Inflammatory macrophage (primary cell): ENCODE results near the gene MYLK4.
A peak's percentile ranks its signal among the peaks of the same experiment; 100 is the strongest.
"Not testable (repeated sequence)": the region's sequence is repeated elsewhere in the genome, so short reads cannot be mapped to it uniquely, and the experiment has no call there.

Experiments
- DNase-seq, 2 donors: peaks; one replicate each; pipeline ENCODE4 v3.0.0-alpha.2; 2020 to 2022

MYLK4 gene

GRCh38 chr6:2777249-2777648 is 26.5 kb upstream of the MYLK4 start:
- DNase-seq: no peak

- DNase-seq: no peak
Observed at GRCh38 chr6:2775003-2775402, 24.3 kb upstream of the MYLK4 start.

- DNase-seq: no peak
Observed at GRCh38 chr6:2773449-2773848, 22.7 kb upstream of the MYLK4 start.

DNA sequence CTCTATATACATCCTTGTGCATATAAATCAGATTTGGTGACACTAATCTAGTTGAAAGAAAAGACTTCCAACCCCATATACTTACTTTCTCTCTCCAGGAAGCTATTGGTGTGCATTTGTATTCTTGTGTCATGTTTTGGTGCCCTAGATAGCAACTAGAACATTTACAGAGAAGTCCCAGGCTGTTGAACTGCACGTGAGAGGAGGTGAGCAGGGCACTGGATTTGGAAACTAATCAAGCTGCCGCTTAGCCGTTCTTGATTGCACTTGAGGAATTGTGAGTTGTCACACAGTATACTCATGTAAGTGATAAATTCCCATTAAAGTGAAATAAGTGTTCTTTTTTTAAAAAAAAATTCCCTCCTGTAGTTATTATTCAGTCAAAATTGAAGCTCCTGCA is 22.1 kb upstream of the MYLK4 start:
- DNase-seq: no peak

- no peak for DNase-seq
Observed at GRCh38 chr6:2771079-2771478, 20.4 kb upstream of the MYLK4 start.

DNA sequence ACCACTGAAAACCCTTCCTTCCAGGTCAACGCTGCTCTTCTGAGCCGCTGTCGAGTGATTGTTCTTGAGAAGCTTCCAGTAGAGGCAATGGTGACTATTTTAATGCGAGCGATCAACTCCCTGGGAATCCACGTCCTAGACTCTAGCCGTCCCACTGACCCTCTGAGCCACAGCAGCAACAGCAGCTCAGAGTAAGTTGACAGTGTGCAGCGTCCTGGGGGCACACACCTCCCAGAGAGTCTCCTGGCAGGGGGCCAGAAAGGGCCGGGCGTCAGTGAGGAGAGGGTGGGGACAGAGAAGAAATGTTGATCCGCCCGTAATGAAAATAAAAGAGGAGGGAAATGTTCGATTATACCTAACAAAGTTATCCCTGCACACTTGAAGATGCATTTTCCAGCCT is 19.4 kb upstream of the MYLK4 start:
- DNase-seq: no peak

GRCh38 chr6:2768696-2769095 is 18.0 kb upstream of the MYLK4 start:
- no peak for DNase-seq

DNA sequence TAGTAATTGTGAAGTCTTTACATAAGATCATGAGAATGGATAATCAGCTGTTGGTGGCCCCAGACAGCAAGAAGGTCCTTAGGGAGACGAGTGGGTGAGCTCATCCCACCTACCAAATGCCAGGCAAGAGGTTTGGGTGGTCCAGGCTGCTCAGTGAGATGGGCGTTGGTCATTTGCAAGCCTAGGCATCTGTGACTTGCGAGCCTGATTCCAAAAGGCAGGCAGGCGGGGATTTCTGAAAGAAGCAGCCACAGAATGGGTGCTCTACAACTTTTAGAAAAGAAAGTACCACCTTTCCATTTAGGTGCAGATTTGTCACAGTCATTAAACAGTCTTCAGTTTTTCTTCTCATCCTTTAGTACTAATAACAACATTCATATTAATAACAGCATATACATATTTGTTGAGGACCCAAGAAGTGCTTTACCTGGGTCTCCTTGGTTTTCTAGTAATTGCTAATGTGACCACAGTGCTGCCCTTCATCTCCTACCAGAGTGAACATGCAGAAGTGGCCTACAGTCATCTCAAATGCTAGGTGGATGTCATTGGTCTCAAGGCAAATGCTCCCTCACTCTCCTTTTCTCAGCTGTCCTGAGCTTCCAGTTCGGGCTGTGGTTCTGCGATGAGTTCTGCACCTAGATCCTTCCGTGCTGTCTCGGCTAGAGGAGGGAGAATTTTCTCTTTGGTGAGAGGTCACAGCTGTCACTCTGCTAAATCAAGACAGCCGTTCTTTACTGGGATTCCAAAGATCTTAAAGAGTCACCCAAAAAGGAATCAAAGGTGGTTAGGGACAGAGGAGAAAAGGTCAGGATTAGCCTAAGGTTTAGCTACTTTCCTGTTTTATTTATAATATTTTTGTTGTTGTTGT is 17.2 kb upstream of the MYLK4 start:
- no peak for DNase-seq

- DNase-seq: no peak
Observed at GRCh38 chr6:2766767-2767656, 16.3 kb upstream of the MYLK4 start.

DNA sequence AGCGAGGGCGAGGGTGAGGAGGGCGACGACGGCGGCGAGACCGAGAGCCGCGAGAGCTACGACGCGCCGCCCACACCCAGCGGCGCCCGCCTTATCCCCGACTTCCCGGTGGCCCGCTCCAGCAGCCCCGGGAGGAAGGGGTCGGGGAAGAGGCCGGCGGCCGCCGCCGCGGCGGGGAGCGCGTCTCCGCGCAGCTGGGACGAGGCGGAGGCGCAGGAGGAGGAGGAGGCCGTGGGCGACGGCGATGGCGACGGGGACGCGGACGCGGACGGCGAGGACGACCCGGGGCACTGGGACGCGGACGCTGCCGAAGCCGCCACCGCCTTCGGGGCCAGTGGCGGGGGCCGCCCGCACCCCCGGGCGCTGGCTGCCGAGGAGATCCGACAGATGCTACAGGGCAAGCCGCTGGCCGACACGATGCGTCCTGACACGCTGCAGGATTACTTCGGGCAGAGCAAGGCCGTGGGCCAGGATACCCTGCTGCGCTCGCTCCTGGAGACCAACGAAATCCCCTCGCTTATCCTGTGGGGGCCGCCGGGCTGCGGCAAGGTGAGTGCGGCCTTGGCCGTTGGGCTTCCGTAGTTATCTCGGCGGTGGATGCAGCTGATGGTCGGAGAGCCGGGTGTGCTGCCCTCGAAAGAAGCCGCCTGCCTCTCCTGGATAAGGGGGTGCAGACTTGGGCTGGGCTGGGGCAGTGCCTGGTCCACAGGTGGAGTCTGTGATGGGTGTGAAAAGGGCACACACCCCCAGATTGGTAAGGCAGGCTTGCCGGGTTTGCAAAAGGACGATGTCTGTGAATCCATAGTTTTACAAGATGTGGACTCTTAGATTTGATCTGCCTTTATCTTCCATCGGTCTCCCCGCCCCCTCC is 15.4 kb upstream of the MYLK4 start:
- peak; percentile 41 to 67 for DNase-seq

DNA sequence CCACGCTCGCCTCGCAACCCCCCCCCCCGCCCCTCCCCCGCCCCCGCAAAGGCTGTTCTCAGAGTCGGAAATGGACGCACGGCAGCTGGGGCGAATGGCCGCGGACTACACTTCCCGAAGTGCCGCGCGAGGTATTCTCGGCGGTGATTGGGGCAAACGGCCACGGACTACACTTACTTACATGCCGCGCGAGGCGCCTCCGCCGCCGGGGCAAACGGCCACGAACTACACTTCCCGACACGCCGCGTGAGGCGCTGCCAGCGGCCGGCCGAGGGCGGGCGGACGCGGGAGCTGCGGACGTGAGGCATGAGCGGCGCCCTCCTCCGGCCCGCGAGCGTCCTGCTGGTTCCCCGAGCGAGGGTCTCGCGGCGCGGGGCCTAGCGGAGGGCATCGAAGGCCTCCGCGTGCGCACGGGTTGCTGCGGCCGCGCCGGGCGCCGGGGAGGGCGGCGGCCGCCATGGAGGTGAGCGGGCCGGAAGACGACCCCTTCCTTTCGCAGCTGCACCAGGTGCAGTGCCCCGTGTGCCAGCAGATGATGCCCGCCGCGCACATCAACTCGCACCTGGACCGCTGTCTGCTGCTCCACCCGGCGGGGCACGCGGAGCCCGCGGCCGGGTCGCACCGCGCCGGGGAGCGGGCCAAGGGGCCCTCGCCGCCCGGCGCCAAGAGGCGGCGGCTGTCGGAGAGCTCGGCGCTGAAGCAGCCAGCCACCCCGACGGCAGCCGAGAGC is 14.6 kb upstream of the MYLK4 start, which contains the start of gene WRNIP1:
WRNIP1 (plus strand) TSS at position 228 of the 730 bp plus-strand sequence; CDS start at position 458, 230 bp downstream.
- peak; percentile 99 to 100 for DNase-seq

DNA sequence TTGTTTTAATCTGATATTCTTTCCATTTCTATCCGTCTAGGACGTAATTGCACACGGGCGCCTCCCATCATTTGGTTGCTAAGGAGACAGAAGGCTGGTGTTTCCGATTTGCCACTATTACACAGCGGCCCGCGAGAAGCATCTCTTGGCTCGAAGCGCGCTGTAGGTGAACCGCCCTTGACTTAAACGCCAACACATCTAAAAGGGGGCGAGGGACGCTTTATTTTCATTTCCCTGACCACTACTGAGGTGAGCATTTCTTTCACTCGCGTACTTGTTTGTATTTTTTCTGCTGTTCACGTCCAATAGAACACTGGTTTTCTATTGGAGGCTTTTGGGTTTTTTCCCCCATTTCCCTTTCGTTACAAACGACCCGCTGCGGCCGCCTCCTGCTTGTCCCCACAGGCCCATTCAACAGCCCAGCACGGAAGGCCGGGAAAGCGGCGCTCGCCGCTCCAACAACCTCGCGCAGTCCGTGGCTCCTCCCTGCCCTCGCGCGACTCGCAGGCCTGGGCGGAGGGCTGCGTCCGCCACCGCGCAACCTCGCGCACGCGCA is 14.0 kb upstream of the MYLK4 start:
- DNase-seq: peak; percentile 67 to 70

DNA sequence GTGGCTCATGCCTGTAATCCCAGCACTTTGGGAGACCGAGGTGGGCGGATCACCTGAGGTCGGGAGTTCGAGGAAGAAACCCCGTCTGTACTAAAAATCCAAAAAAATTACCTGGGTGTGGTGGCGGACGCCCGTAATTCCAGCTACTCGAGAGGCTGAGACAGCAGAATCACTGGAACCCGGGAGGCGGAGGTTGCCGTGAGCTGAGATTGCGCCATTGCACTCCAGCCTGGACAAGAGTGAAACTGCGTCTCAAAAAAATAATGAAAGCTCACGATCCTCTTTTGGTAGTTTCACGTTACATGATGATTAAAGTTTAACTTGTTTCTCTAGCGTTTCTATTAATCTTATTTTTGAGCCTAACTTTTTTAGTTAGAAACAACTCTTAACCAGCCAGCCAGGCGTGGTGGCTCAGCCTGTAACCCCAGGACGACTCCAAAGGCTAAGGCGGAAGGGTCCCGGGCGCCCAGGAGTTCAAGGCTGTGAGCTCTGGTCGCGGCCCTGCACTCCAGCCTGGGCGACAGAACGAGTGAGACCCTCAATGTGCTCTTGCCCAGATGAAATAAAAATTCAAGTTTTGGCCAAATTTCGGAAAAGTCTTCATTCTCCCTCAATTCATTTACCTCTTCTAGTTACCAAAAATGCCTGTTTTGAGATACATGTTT is 13.3 kb upstream of the MYLK4 start:
- DNase-seq: no peak

GRCh38 chr6:2763345-2763841 is 12.7 kb upstream of the MYLK4 start:
- DNase-seq: peak; percentile 23 to 69

GRCh38 chr6:2762868-2763267 is 12.1 kb upstream of the MYLK4 start:
- DNase-seq: not testable (repeated sequence)

DNA sequence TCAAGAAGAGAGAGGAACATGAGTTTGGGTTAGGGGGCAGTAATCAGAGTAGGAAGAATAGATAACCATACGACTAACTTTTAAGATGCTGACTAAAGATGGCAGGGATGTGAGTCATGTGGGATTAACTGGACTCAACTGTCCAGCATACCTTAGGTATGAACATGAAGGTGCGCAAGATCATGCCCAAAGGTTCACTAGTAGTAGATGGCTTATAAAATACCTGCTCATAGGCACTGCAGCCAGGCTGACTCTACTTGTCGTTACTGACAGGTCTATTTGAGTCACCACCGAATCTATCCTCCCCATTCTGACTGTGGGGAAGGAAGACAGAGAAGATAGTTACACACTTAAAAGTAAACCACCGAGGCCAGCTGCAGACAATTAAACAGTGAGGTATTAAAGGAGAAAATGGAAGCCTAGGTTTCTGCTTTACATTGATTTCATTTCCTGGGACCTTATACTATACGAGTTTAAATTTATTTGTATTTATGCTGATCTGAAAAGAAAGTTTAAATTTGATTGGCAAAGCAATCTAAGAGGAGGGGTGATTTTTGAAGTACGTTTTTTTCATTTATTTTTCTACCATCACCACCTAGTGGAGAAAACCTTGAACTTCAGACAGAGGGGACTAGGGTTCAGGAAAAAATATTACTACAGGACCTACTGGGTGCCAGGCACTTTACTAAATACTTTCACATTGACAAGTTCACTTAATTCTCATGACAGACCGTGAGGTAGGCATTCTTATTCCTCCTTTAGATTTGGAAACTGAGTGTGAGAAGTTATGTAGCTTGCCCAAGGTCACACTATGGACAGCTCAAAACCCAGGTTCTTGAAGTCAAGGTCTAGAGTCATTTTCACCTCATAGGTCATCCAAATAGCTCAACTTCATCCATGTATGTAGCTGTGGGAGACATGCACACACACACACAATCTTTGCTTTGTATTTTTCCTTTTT is 10.4 kb upstream of the MYLK4 start:
- DNase-seq: peak; percentile 23 to 56

DNA sequence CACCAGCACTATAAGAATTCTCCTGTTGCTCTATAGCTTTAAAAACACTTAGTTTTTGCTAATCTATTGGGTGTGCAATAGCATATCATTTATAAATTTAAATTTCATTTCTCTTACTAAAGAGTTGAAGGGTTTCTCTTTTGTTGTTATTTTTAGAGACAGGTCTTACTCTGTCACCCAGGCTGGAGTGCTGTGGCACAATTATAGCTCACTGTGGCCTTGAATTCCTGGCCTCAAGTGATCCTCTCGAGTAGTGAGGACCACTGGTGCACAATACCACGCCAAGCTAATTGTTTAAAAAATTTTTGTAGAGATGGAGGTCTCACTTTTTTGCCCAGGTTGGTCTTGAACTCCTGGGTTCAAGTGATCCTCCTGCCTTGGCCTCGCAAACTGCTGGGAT is 8.3 kb upstream of the MYLK4 start:
- DNase-seq: no peak

- peak; percentile 25 to 44 for DNase-seq
Observed at GRCh38 chr6:2756687-2757224, 6.0 kb upstream of the MYLK4 start.

DNA sequence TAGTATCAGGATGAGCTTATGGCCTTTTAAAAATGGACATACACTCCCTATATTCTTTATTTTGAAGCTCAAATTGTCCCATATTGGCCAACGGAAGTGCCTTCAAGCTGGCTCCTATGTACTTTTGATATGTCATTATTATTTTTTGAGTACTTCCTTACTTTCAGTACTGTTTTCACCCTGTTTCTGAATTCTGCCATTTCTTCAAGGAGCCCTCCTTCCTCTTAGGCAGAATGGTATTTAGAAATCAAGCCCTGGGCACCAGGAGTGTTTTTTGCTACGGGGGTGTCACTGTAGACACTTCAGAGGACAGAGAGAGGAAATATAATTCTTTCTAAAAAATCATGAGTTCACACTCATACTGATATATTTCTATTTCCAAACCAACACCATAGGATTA is 5.5 kb upstream of the MYLK4 start:
- DNase-seq: peak; percentile 81 to 82
